NCI-H82 treated with DMSO at 0.1 percent for 48 hours (cell line): ENCODE measurements around the gene MTR.
"Not testable (repeated sequence)": the region's sequence is repeated elsewhere in the genome, so short reads cannot be mapped to it uniquely, and the experiment has no call there.

Experiments used
- DNase-seq: peaks from one replicate; lab custom pipeline; 2025; ENCODE audit not compliant: unreplicated experiment; lab: John Stamatoyannopoulos, UW

Gene MTR

DNA sequence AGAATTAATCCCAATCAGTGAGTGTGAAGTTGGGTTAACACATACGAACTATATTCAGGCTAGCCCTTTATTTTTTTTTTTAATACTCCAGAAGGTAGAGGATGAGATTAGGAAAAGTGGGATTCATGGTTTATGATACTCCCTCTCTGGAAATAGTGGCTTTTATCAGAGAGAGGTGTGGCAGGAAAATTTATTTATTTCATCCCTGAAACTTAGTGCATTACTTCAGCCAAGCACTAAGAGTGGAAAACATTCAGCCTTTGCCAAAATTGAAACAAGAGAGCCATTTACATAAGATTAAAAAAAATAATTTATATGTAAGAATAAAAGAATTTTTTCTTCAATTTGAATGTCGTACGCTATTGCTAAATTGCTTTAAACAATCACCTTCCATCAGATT, 35.0 kb downstream of the MTR start:
- DNase-seq: no peak

DNA sequence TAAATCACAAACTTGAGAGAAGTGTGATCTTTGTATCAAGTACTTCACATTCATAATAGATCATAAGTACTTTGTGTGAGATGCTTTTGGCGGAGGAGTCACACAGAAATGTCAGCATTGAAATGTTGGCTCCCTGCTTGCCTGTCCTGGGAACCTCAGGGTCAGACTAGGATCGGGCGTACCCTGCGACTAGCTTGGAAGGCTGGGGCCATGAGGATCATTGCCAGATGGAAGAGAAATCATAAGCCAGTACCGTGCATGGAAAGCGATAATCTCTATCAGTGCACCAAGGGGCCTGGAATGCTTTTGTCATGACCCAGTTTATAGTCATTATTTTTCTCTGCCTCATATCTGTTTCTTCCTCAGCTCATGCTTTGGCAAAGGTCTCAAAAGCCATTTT, 35.5 kb downstream of the MTR start:
- no peak for DNase-seq

DNA sequence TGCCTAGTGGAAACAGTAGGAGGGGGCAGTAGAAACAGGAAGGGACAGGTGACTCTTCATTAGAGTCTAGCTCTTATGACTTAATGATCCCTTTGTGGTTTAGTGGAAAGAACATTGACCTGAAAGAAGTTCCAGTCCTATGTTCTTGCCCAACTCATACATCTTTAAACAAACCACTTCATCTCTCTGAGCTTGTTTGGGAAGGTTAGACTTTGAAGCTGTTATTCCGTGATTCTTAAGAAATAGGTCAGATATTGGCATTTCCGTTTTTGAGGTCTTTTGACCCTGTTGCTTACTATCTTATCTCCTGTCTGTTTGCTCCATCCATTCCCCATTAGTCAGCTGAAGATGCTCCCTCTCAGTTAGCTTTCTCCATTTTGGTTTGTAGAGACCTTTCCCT, 38.5 kb downstream of the MTR start:
- DNase-seq: no peak

DNA sequence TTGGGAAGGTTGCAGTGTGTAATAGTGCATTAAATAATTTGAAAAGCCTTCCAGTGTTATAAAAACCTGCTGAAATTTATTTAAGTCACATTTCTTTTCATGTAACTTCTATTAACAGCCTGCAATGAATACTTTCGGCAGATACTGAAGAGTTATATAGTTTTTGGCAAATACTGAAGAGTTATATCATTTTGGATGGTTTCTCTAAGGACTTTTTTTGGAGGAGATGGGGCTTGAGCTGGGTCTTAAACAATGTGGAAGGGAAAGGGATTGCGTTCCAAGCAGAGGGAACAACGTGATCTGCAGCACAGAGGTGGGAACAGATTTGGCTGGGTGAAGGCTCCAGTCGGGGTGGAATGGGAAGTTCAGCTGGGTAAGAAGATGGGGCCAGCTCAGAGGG, 39.8 kb downstream of the MTR start:
- DNase-seq: no peak

- no peak for DNase-seq
Measured at GRCh38 chr1:236835491-236835890, 40.4 kb downstream of the MTR start.

DNA sequence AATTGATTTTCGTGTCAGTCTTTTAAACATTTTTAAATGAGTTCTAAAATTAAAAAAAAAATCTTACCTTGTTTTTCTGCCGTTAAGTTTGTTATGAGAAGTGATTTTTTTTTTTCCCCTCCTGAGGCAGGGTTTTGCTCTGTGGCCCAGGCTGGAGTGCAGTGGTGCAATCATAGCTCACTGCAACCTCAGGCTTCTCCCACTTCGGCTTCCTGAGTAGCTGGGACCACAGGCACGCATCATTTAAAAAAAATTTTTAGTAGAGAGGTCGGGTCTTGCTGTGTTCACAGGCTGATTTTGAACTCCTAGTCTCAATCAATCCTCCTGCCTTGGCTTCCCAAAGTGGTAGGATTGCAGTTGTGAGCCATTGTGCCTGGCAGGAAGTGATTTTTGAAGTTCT, 41.1 kb downstream of the MTR start:
- DNase-seq: no peak

GRCh38 chr1:236837115-236837514, 42.0 kb downstream of the MTR start:
- no peak for DNase-seq

DNA sequence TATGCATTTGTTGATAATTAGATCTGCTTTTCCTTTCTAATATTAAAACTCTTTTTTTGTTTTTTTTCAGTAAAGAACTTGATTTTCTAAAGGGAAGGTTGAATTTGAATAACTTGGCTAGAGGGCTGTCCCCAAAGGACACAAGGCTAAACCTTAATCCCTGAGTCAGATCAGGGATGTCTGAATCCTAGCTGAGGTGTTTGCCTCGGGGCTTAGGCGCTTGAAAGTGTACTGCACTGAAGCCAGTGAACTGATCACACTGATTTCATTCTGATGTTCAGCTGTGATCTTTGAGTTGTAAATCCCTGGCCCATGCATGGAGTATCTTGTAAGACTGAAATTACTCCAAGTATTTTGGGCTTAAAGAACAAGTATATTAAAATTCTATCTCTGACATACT, 42.8 kb downstream of the MTR start:
- DNase-seq: peak; percentile 6

DNA sequence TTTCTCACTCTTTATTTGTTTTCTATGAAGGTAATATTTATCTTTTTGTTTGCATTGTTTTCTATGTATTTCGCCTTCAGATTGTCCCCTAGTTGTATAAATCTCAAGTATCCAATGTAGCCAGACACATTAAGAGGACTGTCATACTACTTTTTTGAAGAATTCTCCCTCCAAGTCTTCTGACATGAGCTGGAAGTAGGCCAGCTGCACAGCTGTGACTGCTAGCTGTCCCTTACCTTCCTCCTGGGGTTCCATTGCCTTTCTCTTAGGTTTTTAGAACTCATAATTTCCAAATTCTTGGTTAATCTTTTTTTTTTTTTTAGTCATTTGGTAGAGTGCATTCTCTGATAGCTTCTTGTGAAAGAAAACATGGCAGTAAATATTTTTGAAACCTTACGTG, 46.2 kb downstream of the MTR start:
- DNase-seq: no peak

GRCh38 chr1:236844499-236845271, 49.6 kb downstream of the MTR start:
- no peak for DNase-seq

GRCh38 chr1:236845830-236846229, 50.7 kb downstream of the MTR start:
- DNase-seq: no peak

- DNase-seq: no peak
Measured at GRCh38 chr1:236848274-236848923, 53.3 kb downstream of the MTR start.

- no peak for DNase-seq
Measured at GRCh38 chr1:236850077-236850979, 55.2 kb downstream of the MTR start.

DNA sequence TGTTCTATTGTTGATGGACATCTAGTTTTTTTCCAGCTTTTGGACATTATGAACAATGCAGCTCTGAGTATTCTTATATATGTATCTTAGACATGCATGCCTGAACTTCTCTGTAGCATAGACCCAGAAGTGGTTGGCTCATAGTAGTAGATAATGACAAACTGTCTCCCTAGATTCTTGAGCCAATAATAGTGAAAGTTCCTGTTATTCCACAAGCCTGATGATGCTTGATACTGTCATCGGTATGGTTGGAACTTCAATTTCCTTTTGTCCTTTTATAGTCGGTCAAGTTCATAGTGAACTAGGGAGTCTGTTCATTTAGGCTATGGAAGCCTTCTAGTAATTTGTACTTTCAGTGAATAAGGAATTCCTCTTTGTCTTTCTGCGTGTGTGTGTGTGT, 56.8 kb downstream of the MTR start:
- no peak for DNase-seq

DNA sequence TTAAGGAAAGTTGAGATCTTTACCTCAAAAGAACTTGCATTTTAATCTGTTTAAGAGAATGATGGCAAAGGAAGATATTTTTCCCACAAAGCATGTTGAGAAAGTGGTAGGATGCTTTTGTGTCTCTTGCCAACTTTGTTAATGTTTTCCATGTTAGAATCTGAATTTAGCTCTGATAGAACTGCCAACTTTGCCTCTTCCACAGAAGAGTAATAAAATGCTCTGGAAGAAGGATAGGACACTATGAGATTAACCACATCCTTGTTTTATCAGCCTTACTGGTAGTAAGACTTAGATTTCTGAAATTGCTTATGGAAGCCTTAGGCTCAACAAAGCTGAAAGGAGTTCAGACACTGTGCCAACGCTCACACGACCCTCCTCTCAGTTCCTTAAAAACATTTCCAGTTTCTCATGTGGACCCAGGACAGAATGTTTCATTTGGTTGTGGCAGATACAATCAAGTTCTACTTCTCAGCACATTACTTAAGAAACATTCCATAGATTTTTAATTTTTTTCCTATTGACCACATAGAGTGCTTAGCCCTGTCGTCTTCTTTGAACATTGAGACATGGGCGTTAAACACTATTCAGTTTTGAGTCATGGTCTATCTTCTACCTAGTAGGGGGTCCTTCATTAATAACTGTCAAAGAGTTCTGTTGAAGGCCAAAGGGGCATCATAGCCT, 59.0 kb downstream of the MTR start:
- no peak for DNase-seq

- no peak for DNase-seq
Measured at GRCh38 chr1:236854605-236854983, 59.5 kb downstream of the MTR start.

GRCh38 chr1:236856649-236857048, 61.6 kb downstream of the MTR start:
- not testable (repeated sequence) for DNase-seq

- DNase-seq: no peak
Measured at GRCh38 chr1:236858165-236858564, 63.1 kb downstream of the MTR start.

DNA sequence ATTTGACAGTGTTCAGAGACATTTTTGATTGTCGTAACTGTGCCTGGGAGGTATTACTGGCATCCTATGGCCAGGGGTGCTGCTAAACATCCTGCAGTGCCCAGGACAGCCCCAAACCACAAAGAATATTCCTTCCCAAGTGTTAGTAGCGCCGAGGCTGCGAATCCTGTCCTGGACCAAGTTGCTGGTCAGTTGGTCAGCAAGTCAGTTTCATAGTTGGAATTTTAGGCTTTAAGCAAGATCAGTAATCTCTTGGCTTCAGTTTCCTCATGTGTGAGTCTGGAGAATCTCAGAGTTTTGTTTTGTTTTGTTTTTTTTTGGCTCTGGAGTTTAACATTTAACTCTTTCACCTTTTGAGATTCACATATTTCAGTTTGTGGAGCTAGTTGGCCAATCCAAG, 65.0 kb downstream of the MTR start:
- DNase-seq: no peak

GRCh38 chr1:236860674-236861073, 65.6 kb downstream of the MTR start:
- no peak for DNase-seq

GRCh38 chr1:236861560-236862218, 66.6 kb downstream of the MTR start:
- no peak for DNase-seq
